Suprapubic skin (tissue), 4 donors: Measurements from ENCODE around the gene ACYP2. TPM values are rescaled to one million over a fixed set of nuclear protein-coding genes. Genes with fewer than 3 reads are reported as not detected.
A peak's percentile ranks its signal among the peaks of the same experiment; 100 is the strongest.

Experiments used
- DNase-seq, 2 donors: peaks; one replicate each; pipeline ENCODE4 v3.0.0-alpha.2; 2019; ENCODE audit warnings: low spot score in 2 of 2
- H3K27ac ChIP-seq: fragments of 200-600 bp; sonication (generic); one replicate; pipeline ENCODE4 v1.5.1; 2019
- H3K27me3 ChIP-seq: fragments of 200-600 bp; sonication (generic); one replicate; pipeline ENCODE4 v1.5.1; 2019
- H3K36me3 ChIP-seq: fragments of 200-600 bp; sonication (generic); one replicate; pipeline ENCODE4 v1.5.1; 2019
- H3K4me1 ChIP-seq: fragments of 200-600 bp; sonication (generic); one replicate; pipeline ENCODE4 v1.5.1; 2019
- H3K4me3 ChIP-seq: fragments of 200-600 bp; sonication (generic); one replicate; pipeline ENCODE4 v1.5.1; 2019; ENCODE audit warnings: mild to moderate bottlenecking
- H3K9me3 ChIP-seq: fragments of 200-600 bp; sonication (generic); one replicate; pipeline ENCODE4 v1.5.1; 2019
- EP300 ChIP-seq: sonication (generic); formaldehyde crosslinking; IDR thresholded peaks from one replicate; pipeline ENCODE4 v1.6.1; 2017; ENCODE audit warnings: antibody characterized with exemption
- POLR2A ChIP-seq, 2 donors: fragments of 450-650 bp; IDR thresholded peaks; one replicate each; pipeline ENCODE4 v1.6.1; 2017; ENCODE audit warnings: antibody characterized with exemption in 2 of 2, mild to moderate bottlenecking in 2 of 2, moderate library complexity in 2 of 2
- POLR2AphosphoS5 ChIP-seq, 3 donors: sonication (generic); formaldehyde crosslinking; IDR thresholded peaks; one replicate each; pipeline ENCODE4 v1.6.1; 2017; ENCODE audit warnings: antibody characterized with exemption in 3 of 3
- WGBS: methylation state at CpG from one replicate; pipeline ENCODE4 v1.1.5; 2018; 5-methylcytosine and 5-hydroxymethylcytosine counted together
- total RNA-seq, 4 donors: library from RNA; depleted of rRNA; stranded (reverse); fragments of >200 nt; gene quantifications; one replicate each; pipeline ENCODE4 v1.1.0, GENCODE V29; 2016
- TF ChIP-seq, protein P1 (sequence below), 2 donors: fragments of 200-600 bp in 1 of 2; fragments of 450-650 bp in 1 of 2; sonication (generic) in 1 of 2; IDR thresholded peaks; one replicate each; pipeline ENCODE4 v1.5.1; 2016 to 2019; ENCODE audit warnings: antibody characterized with exemption in 2 of 2, mild to moderate bottlenecking in 1 of 2, moderate library complexity in 1 of 2

ACYP2 gene
- total RNA-seq, 4 donors from 2014 or later = 9.1 to 20.2 (median 14.2) TPM

GRCh38 chr2:54207666-54208195 lies 92.3 kb downstream of the ACYP2 start:
- TF ChIP-seq, protein P1, sequence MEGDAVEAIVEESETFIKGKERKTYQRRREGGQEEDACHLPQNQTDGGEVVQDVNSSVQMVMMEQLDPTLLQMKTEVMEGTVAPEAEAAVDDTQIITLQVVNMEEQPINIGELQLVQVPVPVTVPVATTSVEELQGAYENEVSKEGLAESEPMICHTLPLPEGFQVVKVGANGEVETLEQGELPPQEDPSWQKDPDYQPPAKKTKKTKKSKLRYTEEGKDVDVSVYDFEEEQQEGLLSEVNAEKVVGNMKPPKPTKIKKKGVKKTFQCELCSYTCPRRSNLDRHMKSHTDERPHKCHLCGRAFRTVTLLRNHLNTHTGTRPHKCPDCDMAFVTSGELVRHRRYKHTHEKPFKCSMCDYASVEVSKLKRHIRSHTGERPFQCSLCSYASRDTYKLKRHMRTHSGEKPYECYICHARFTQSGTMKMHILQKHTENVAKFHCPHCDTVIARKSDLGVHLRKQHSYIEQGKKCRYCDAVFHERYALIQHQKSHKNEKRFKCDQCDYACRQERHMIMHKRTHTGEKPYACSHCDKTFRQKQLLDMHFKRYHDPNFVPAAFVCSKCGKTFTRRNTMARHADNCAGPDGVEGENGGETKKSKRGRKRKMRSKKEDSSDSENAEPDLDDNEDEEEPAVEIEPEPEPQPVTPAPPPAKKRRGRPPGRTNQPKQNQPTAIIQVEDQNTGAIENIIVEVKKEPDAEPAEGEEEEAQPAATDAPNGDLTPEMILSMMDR (IDR thresholded peaks at IDR 0.05) = no peak
- H3K27ac ChIP-seq = no peak overlapping the region
- 53% methylated on average over 3 of the region's 3 CpGs for WGBS
- no peaks in the 10 kb centered on the region for H3K9me3 ChIP-seq
- no peak for DNase-seq
- peaks cover 26% of the 10 kb centered on the region for H3K4me1 ChIP-seq
- H3K36me3 ChIP-seq = no peaks in the 10 kb centered on the region
- H3K4me3 ChIP-seq = no peak overlapping the region
- no peaks in the 10 kb centered on the region for H3K27me3 ChIP-seq

GRCh38 chr2:54208364-54209240 lies 93.2 kb downstream of the ACYP2 start:
- no peak for DNase-seq
- no peak overlapping the region for H3K4me3 ChIP-seq
- no peaks in the 10 kb centered on the region for H3K36me3 ChIP-seq
- TF ChIP-seq EP300 (no peak), POLR2AphosphoS5 (IDR thresholded peaks at IDR 0.05) (no peak), POLR2A (IDR thresholded peaks at IDR 0.05) (no peak)
- TF ChIP-seq, protein P1 (IDR thresholded peaks at IDR 0.05) = no peak
- H3K27me3 ChIP-seq = no peaks in the 10 kb centered on the region
- peaks cover 26% of the 10 kb centered on the region for H3K4me1 ChIP-seq
- 32% methylated on average over 1 of the region's 1 CpG for WGBS
- H3K9me3 ChIP-seq = no peaks in the 10 kb centered on the region
- peak overlapping the region; percentile 0 for H3K27ac ChIP-seq

DNA sequence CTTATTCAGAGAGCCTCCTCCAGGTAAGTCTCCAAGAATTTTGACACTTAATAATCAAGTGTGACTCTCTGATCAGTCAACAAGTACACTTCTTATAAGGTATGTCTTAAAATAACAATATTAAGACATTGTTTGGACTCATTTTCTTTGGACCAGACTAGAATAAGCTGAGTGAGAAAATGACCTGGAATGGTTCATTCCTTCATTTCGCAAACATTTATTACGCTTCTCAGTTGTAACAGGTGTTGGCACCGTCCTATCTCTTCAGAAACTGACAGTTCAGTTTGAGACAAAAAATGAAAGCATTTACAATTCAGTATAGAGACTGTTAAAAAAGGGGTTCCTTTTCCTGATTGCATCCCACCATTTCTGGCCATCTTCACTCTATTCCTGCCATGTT lies 94.0 kb downstream of the ACYP2 start:
- 72% methylated on average over 3 of the region's 3 CpGs for WGBS
- H3K9me3 ChIP-seq = no peaks in the 10 kb centered on the region
- no peak overlapping the region for H3K4me3 ChIP-seq
- no peak for TF ChIP-seq POLR2AphosphoS5 (IDR thresholded peaks at IDR 0.05)
- no peak for TF ChIP-seq EP300
- no peak for TF ChIP-seq POLR2A (IDR thresholded peaks at IDR 0.05)
- TF ChIP-seq, protein P1 (IDR thresholded peaks at IDR 0.05) = no peak
- no peaks in the 10 kb centered on the region for H3K36me3 ChIP-seq
- DNase-seq = no peak
- H3K4me1 ChIP-seq = peaks cover 26% of the 10 kb centered on the region
- no peaks in the 10 kb centered on the region for H3K27me3 ChIP-seq
- H3K27ac ChIP-seq = peak overlapping the region; percentile 29

DNA sequence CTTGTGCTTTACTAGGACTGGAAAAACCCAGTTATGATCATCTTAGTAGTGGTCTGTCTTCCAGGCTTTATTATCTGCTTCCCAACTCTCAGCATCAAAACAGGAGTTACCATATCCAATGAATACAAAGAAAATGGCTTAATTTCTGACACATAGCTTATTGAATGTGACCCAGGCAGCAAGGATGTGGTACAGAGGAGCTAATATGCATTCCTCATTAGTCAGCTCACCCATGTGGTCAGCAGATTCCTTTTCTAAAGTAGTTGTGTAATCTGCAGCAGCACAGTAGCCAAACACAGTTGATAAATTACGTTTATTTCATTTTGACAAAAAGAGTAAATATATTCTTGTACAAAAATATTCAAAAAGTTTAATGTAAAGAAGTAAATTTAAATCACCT lies 97.0 kb downstream of the ACYP2 start:
- WGBS = 60% methylated on average over 1 of the region's 1 CpG
- no peak for TF ChIP-seq EP300
- no peak for TF ChIP-seq POLR2AphosphoS5 (IDR thresholded peaks at IDR 0.05)
- no peaks in the 10 kb centered on the region for H3K36me3 ChIP-seq
- no peaks in the 10 kb centered on the region for H3K27me3 ChIP-seq
- H3K4me1 ChIP-seq = peaks cover 23% of the 10 kb centered on the region
- no peak overlapping the region for H3K27ac ChIP-seq
- H3K4me3 ChIP-seq = no peak overlapping the region
- DNase-seq = no peak
- no peaks in the 10 kb centered on the region for H3K9me3 ChIP-seq

DNA sequence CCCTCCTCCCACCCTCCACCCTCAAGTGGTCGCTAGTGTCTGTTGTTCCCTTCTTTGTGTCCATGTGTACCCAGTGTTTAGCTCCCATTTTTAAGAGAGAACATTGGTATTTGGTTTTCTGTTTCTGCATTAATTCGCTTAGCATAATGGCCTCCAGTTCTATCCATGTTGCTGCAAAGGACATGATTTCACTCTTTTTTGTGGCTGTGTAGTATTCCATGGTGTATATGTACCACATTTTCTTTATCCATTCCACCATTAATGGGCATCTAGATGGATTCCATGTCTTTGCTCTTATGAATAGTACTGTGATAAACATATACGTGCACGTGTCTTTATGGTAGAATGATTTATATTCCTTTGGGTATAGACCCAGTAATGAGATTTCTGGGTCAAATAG lies 97.7 kb downstream of the ACYP2 start:
- no peak for DNase-seq
- no peaks in the 10 kb centered on the region for H3K9me3 ChIP-seq
- H3K4me3 ChIP-seq = no peak overlapping the region
- no peak overlapping the region for H3K27ac ChIP-seq
- 96% methylated on average over 4 of the region's 4 CpGs for WGBS
- peaks cover 18% of the 10 kb centered on the region for H3K4me1 ChIP-seq
- no peaks in the 10 kb centered on the region for H3K36me3 ChIP-seq
- TF ChIP-seq EP300 (no peak), POLR2AphosphoS5 (IDR thresholded peaks at IDR 0.05) (no peak), POLR2A (IDR thresholded peaks at IDR 0.05) (no peak)
- TF ChIP-seq, protein P1 (IDR thresholded peaks at IDR 0.05) = no peak
- no peaks in the 10 kb centered on the region for H3K27me3 ChIP-seq
